ENCODE measurements around the gene MBIP.

MBIP gene

DNA sequence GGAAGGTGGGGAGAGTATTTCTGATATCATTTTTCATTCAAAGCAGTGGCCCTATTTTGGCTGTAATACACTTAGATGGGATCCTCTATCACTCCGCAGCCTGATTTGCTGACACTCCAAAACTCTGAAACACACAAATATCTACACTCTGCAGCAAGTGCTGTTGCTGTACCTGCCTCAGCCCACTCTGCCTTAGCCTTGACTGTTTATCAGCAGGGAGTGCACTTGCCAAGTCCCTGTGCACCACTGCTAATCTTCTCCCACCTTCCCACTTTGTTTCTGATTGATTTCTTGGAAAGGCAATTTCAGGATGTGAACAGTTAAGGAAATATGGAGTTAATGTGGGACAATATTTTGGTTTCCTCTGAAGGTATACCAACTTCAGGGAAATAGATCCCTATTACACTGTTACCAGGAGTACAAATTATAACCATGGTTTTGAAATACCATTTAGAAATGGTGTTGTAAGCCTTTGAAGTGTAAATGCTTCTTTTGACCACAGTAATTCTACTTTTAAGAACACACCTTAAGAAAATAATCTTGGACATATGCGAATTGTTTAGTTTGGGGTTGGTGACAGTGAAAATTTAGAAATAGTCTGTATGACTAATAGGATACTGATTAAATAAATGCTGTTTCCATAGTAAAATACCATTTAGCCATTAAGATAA is 59.3 kb downstream of the MBIP start:
- DNase-seq = no peak

DNA sequence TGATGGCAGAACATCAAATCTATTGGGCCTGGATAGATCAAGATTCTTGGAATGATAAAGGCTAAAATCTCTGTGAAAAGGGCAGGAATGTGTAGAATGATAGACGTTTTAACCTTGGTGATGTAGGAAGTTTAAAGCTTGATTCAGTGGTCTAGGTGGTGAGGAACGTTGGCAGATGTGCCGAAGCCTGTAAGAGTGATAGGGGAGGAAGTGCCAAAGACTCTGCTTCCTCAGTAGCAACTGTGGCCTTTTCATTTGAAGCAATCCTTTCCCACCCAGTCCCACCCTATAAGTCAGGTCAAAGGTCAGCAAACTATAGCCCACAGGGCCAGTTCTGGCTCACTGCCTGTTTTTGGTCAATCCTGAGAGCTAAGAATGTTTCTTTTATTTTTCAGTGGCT is 62.2 kb downstream of the MBIP start:
- no peak for DNase-seq

DNA sequence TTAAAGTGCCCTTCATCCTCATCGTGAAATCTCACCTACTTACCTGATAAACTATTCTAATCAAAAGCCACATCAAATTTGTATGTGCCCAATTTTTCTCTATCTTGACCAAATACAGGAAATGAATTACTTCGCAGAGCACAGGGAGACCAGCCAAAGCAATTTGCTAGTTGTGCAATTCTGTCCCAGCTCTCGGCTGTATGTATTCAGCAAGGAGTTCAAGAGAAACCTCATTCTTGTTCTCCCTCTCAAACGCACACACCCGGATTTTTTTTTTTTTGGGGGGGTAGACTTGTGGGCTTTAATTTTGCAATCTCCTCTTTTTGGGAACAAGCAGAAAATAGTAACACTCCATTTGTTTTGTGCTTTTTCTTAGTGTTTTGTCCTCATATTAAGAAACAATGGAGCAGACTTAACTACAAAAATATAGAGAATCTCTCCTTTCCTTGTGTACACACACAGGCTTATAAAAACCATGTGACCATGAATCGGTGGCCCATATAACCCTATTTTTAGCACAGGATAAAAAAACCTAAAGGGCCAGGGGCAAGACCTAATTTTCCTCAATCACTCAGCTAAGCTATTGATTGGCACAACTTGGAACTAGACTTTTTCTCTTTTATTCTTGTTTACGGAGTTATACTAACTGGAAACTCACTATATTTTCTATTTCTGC is 64.2 kb downstream of the MBIP start:
- DNase-seq = no peak

DNA sequence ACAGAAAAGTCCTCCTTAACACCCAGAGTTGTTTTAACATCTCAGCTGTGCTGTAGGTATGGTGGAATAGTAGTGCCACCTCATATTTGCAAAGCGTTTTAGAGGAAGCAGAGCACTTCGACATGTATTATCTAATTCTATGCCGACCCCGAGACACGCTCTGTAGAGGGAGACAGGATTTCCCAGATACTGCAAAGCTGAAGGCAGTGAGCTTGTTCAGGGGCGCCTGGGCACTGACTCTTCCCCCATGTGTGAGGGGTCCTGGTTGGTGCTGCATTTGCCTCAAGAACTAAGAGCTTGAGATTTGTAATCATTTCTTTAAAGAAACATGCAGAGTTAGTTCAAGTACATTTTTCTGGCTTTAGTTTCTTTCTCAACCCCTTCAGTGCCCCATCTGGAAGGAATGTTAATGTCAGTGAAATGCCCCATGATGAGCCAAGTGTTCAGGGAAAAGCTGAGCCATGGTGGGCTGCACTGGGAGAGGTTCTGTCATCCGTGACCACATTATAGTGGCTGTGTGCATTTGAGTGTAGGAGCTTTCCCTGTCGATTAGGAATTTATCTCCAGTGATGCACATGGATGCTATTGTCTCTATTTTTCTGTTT is 66.3 kb downstream of the MBIP start:
- no peak for DNase-seq

Data from NCI-H1092 (cell line).